UCSD-AML1 (cell line): ENCODE measurements around the gene ABCA7.

Experiments
- DNase-seq: peaks from one replicate; lab custom pipeline; 2025; ENCODE audit not compliant: unreplicated experiment; lab: John Stamatoyannopoulos, UW

ABCA7 gene

GRCh38 chr19:1039646-1040475, at the start of gene ABCA7:
Gene ABCA7 (plus strand): TSS chr19:1040107. CDS start chr19:1041362, 1,255 bp downstream.
- peak; percentile 97 for DNase-seq

- DNase-seq: no peak
Measured at GRCh38 chr19:990119-990571, 49.8 kb upstream of the ABCA7 start.

- DNase-seq: no peak
Measured at GRCh38 chr19:990746-991145, 49.2 kb upstream of the ABCA7 start.

- DNase-seq: peak; percentile 55
Measured at GRCh38 chr19:991174-991931, 48.6 kb upstream of the ABCA7 start.

- no peak for DNase-seq
Measured at GRCh38 chr19:991932-992669, 47.8 kb upstream of the ABCA7 start.

GRCh38 chr19:992670-993055, 47.2 kb upstream of the ABCA7 start:
- DNase-seq: no peak

GRCh38 chr19:993361-993830, 46.5 kb upstream of the ABCA7 start:
- DNase-seq: no peak

- no peak for DNase-seq
Measured at GRCh38 chr19:993831-994393, 46.0 kb upstream of the ABCA7 start.

- DNase-seq: no peak
Measured at GRCh38 chr19:994516-994915, 45.4 kb upstream of the ABCA7 start.

GRCh38 chr19:995051-995827, 44.7 kb upstream of the ABCA7 start:
- no peak for DNase-seq

- no peak for DNase-seq
Measured at GRCh38 chr19:996051-996838, 43.7 kb upstream of the ABCA7 start.

GRCh38 chr19:998064-998463, 41.8 kb upstream of the ABCA7 start:
- DNase-seq: no peak

GRCh38 chr19:999379-999719, 40.6 kb upstream of the ABCA7 start:
- DNase-seq: no peak

GRCh38 chr19:1000095-1000494, 39.8 kb upstream of the ABCA7 start, which contains the start of gene GRIN3B:
Gene GRIN3B (plus strand): TSS chr19:1000419. CDS start chr19:1000438, 19 bp downstream.
- DNase-seq: peak; percentile 58

GRCh38 chr19:1000591-1001537, 39.0 kb upstream of the ABCA7 start:
- no peak for DNase-seq

GRCh38 chr19:1001538-1002166, 38.3 kb upstream of the ABCA7 start:
- DNase-seq: peak; percentile 69

GRCh38 chr19:1002600-1002999, 37.3 kb upstream of the ABCA7 start:
- no peak for DNase-seq

GRCh38 chr19:1003283-1003682, 36.6 kb upstream of the ABCA7 start:
- no peak for DNase-seq
